HS-27A (cell line): ENCODE data around the gene UBXN7.
"Not testable (repeated sequence)": the region's sequence is repeated elsewhere in the genome, so short reads cannot be mapped to it uniquely, and the experiment has no call there.

ENCODE experiments used
- DNase-seq: peaks from one replicate; pipeline ENCODE4 v3.0.0-alpha.2; 2012; ENCODE audit warnings: low read depth, missing footprints

The UBXN7 gene

GRCh38 chr3:196355668-196356067 is 76.6 kb downstream of the UBXN7 start:
- DNase-seq, result no peak

GRCh38 chr3:196354132-196354531 is 78.1 kb downstream of the UBXN7 start:
- no peak for DNase-seq

GRCh38 chr3:196351541-196351940 is 80.7 kb downstream of the UBXN7 start:
- no peak for DNase-seq

GRCh38 chr3:196350067-196350466 is 82.2 kb downstream of the UBXN7 start:
- DNase-seq, result no peak

GRCh38 chr3:196348698-196349097 is 83.5 kb downstream of the UBXN7 start:
- no peak for DNase-seq

- DNase-seq, result no peak
Measured at GRCh38 chr3:196344663-196345062, 87.6 kb downstream of the UBXN7 start.

GRCh38 chr3:196343917-196344316 is 88.3 kb downstream of the UBXN7 start:
- DNase-seq, result not testable (repeated sequence)

- no peak for DNase-seq
Measured at GRCh38 chr3:196341137-196341536, 91.1 kb downstream of the UBXN7 start.

GRCh38 chr3:196340466-196340865 is 91.8 kb downstream of the UBXN7 start:
- no peak for DNase-seq

- no peak for DNase-seq
Measured at GRCh38 chr3:196339493-196340254, 92.6 kb downstream of the UBXN7 start.

GRCh38 chr3:196339044-196339443 is 93.2 kb downstream of the UBXN7 start:
- DNase-seq, result no peak

- DNase-seq, result no peak
Measured at GRCh38 chr3:196336319-196337145, 95.7 kb downstream of the UBXN7 start.

- no peak for DNase-seq
Measured at GRCh38 chr3:196335503-196335948, 96.7 kb downstream of the UBXN7 start.

- no peak for DNase-seq
Measured at GRCh38 chr3:196334982-196335381, 97.2 kb downstream of the UBXN7 start.

GRCh38 chr3:196332168-196332567 is 100.1 kb downstream of the UBXN7 start:
- no peak for DNase-seq

- no peak for DNase-seq
Measured at GRCh38 chr3:196327405-196327804, 104.8 kb downstream of the UBXN7 start.

- DNase-seq, result no peak
Measured at GRCh38 chr3:196326936-196327335, 105.3 kb downstream of the UBXN7 start.

GRCh38 chr3:196323691-196324090 is 108.5 kb downstream of the UBXN7 start:
- DNase-seq, result no peak

GRCh38 chr3:196323016-196323415 is 109.2 kb downstream of the UBXN7 start:
- no peak for DNase-seq

- DNase-seq, result no peak
Measured at GRCh38 chr3:196321162-196321561, 111.1 kb downstream of the UBXN7 start.

- DNase-seq, result no peak
Measured at GRCh38 chr3:196320137-196320536, 112.1 kb downstream of the UBXN7 start.

- DNase-seq, result peak; percentile 52
Measured at GRCh38 chr3:196317687-196318467, 114.3 kb downstream of the UBXN7 start, which contains the start of gene DYNLT2B. TSS of gene DYNLT2B (minus strand) at chr3:196318240. CDS start at chr3:196318152, 88 bp downstream.
